HG03064 (cell line): ENCODE results near the gene HYAL3.
"Not testable (repeated sequence)": the region's sequence is repeated elsewhere in the genome, so short reads cannot be mapped to it uniquely, and the experiment has no call there.

Experiments
- ATAC-seq: cut with Tn5 transposase; IDR thresholded peaks from one replicate; pipeline ENCODE4 v1.9.1; 2021; ENCODE audit warnings: low read depth; ENCODE audit not compliant: unreplicated experiment

HYAL3 gene

DNA sequence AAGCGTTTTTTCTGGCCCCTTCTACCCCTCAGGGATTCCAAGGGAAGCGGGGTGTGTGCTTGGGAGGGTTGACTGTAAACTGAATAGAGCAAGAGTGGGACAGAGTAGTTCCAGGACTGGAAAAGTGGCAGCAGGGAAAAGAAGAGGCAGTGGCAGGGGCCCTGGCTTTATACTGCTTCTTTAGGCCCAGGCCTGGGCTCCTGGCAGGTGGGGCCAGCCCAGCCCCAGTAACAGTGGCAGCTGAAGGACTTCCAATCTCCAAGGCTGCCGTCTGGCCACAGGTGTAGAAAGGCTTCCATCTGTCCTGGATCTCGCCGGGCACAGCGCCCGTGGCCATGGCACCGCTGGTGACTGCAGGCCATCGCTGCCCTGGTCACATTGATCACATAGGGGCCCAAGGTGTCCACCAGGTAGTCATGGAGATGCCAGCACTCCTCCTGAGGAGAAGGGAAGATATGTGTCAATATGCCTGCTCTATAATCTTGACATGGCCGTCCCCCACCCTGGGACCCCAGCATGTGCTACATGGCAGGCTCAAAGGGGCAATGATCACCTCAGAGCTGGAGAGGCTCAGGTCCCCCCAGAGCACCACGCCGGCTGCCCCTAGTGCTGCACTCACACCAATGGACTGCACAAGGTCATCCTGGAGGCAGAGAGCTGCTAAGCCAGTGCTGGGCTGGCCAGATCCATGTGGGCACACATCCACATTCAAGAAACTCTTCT, 6.0 kb downstream of the HYAL3 start:
- ATAC-seq, result no peak

DNA sequence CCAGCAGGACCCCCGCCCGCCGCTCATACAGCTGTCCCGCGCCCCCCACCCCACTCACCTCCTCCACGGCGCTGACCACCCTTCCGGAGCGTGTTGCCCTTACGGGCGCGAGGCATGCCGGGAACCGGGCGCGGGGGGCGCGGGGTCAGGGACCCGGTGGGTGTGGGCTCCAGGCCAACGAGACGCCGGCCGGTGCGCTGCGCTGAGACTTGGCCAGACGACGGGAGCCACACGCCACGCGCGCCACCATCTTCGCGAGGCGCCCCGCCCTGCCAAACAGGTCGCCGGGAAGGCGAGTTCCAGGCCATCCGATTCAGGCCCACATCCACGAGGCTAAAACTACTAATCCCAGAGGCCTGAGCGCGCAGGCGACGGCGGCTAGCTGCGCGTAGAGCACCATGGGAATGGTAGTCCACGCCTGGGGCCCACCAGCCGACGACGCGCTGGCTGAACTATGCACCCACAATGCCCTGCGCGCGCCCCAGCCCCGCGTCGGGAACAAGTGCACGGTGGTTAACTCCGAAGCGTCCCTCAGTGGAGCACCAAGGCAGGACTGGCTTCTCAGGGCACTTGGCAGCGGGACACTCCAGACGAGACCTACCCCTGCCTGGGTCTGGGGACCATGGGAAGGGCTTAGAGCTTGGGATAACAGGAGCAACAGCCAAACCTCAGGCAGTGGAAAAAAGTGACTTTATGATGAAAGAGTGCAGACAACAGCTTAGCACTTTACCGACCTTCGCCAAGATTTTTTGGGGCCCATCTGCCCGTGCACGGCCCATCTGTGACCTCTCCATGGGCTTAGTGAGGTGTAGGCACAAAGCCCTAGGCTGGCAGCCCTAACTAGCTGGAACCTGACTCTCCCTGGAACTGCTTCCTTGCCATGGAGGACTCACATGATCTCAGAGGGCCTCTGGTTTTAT, 6.8 kb downstream of the HYAL3 start, which contains the start of gene IFRD2:
TSS of gene IFRD2 (minus strand) at position 271 of the 920 bp plus-strand sequence. CDS start at position 116, 155 bp downstream.
- ATAC-seq, result peak; percentile 87

DNA sequence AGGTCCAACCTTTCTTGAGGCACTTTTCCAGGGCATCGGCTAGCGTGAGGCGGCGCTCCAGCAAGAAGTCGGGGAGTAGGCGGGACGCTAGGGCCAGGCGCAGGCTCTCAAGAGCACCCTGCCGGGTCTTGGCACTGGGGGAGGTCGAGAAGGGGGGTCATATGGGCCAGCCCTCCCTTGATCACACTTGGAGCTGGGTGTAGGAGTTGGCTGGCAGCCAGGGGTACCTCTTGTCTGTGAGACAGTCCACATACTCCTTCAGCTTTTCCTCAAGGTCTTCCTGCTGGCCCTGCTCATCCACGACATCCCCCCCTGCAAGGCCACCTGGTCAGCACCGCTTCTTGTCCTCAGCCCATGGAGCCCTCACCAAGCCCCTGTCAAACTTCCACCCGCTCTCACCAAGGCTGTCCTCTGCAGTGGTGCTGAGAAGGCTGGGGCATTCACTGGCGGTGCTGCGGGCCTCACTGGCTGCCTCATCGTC, 9.0 kb downstream of the HYAL3 start:
- ATAC-seq, result no peak

DNA sequence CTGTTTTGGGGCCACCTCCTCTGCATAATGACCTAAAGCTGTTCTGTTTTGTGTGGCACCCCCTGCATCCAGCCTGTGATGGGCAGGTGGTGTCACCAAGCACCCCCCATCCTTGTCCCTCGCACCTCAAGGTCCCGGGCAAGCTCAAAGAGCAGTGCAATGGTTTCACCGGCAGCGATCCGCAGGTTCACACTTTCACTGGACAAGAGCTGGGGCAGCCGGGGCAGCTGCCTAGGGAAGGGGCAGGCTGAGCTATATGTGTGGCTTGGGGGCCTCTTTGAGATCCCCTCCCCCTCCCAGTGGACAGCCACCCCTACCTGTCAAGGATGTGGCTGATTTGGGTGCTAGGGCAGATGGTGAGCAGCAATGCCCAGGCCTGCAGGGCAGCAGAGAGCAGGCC, 10.1 kb downstream of the HYAL3 start:
- ATAC-seq, result no peak

DNA sequence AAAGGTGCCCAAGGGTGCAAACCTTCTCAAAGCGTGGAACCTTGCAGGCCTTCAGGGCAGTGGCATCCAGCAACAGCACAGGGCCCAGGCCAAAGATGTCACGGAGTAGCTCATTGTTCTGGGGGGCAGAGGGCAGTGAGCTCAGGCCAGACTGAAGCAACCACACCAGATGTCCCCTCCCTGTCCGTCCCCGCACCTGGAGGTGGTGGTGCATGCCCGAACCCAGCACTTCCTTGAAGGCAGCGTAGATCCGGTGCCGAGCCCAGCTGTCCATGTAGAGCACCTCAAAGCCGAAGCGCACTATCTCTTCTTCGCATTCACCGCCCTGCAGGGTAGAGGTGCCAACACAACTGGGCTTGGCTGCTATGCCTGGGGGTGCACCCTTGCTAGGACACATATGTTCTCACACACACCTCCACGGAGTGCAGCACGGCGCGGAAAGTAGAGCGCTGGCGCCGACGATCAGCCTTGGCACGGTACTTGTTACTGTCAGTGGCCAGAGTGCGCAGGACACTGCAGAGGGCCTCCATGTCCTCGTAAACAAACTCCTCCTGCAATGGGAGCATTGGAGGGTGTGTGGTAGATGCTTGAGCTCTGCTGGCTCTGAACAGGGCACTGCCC, 10.7 kb downstream of the HYAL3 start:
- ATAC-seq, result no peak

DNA sequence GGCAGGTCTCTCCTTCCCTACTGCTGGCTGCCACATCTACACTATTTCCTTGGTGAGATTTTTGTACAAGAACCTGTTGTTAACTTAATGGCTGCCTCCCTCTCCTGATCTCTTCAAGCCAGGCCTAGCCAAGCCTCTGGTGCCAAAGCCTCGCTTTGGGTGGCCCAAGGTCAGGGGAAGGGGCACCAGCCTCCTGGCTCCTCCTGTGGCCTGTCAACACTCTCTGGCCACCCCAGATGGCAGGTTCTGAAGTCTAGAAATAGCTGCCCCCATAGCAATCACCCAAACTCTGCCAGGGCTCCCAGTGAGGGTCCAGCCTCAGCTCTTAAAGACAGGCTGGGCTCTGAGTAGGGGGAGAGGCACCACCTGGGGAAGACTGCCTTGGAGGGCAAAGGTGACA, 11.9 kb downstream of the HYAL3 start:
- ATAC-seq, result no peak

DNA sequence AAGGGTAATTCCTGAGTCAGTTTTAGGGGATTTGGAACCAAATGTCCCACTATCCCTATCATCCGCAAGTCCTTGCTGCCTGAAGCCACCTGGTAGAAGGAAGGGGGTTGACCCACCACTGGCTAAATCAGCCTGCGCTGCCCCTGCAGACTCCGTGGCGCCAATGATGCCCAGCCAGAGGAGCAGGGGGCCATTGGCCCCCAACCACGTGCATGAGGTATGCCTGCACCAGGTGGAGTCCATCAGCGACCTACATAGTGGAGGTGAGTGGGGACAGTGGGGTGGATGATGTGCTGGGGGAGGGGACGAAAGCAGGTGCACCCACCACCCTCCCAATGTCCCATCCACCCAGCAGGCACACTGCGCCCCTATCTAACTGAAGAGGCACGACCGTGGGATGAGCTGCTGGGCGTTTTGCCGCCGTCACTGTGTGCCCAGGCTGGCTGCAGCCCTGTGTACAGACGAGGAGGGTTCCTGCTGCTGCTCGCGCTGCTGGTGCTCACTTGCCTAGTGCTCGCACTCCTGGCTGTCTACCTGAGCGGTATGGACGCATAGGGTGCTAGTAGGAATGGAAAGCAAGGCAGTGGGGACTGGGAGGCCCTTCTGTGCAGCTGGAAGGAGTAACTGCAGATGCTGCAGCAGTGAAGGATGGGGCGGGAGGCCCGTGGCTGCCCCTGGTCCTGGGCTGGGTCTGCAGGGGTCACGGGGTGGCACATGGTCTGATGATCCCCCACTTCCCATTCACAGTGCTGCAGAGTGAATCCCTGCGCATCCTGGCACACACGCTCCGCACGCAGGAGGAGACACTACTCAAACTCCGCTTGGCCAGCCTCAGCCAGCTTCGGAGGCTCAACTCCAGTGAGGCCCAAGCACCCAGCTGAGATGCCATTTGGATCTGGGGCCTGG, 12.6 kb downstream of the HYAL3 start:
- no peak for ATAC-seq

DNA sequence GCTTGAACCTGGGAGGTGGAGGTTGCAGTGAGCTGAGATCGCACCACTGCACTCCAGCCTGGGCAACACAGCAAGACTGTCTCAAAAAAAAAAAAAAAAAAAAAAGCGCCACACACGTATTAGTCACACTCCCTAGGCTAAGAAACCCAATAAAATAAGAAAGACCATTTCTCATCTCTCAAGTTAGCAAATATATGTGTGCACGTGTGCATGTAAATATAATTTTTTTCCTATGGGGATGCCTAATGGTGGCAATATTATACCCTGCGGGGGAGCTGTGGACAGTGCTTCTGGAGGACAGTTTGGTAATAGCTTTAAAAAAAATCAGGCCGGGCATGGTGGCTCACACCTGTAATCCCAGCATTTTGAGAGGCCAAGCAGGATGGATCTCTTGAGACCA, 15.1 kb downstream of the HYAL3 start:
- not testable (repeated sequence) for ATAC-seq

DNA sequence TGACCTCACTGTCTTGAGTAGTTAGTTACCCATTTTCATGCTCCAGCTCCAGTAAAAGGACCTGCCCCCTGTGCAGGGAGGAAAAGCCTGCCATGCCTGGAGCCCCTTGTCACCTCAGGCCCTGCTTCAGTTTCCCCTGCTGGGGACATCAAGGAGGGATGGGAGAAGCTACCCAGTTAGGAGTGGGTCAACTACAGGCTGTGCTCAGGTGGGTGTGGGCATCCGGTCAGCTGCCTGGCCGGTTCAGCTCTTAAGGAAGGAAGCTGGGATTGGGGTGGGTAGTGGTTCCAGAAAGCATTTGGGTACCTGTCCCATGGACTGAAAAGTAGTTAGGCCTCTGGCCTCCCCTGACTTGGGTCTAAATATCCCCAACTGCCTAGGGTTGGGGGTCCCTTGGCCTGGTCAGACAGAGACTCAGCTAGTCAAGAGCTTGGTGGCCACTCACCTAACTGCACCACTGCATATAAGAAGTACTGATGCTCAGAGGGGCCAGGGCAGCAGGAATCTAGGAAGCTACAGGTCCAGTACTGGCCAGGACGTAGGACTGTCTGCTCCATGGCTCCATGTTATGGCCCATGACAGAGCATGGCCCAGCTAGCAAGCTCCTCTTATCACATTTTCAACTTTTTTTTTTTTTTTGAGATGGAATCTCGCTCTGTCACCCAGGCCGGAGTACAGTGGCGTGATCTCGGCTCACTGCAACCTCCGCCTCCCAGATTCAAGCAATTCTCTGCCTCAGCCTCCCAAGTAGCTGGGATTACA, 19.8 kb downstream of the HYAL3 start:
- ATAC-seq, result no peak

DNA sequence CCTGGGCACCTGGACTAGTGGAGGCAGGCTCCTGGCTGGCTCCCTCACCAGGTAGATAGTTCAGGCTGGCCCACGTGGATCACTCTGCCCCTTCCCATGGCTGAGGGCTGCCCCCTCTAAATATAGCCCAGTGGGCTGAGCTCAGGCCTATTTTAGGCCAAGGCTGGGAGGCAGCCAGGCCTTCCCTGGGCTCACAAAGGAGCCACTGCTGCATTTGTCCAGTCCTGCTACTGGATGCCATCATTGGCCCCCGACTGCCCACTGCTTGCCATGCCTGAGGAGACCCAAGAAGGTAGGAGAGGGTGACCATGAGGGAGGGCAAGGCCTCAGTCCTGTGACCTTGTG, 20.4 kb downstream of the HYAL3 start, which contains the start of gene LSMEM2:
TSS of gene LSMEM2 (plus strand) at position 208 of the 345 bp plus-strand sequence. CDS start at position 235, 27 bp downstream.
- ATAC-seq, result no peak

DNA sequence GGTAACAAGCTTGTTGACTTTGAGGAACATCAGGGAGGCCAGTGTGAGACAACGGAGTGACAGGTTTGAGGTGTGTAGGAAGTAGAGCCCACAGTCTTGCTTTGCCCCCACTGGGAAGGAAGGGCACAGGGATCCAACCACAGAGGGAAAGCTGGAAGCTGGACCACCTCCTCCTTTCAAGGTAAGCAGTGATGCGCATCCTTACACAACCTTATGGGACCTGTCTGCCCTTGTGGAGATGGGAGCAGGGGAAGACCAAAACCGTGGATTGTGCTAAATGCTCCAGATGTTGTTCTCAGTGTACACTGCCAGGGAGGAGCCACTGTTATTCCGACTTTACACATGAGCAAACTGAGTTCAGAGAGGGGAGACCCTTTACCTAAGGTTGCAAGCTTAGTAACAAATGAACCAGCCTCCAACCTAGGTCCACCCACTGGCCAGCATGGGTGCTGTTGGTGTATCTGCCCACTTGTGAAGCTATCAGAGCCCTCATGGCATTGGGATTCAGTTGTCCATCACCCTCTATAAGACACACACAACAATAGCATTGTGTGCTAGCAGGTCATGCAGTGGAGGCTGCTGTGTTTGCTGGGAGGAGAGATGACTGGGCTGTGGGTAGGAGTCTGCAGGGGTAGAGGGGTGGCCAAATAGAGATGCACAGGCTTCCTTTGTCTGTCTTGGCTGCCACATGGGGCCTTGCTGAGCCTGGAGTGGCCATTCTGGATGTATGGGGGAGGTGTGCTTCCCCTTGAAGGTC, 20.9 kb downstream of the HYAL3 start:
- ATAC-seq, result no peak

DNA sequence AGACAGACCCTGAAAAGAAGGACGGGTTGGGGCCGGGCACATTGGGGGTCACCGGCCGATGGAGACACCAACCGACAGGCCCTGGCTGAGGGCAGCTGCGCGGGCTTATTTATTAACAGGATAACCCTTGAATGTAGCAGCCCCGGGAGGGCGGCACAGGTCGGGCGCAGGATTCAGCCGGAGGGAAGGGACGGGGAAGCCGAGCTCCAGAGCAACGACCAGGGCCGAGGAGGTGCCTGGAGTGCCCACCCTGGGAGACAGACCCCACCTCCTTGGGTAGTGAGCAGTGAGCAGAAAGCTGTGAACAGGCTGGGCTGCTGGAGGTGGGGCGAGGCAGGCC, 22.5 kb downstream of the HYAL3 start:
- no peak for ATAC-seq

DNA sequence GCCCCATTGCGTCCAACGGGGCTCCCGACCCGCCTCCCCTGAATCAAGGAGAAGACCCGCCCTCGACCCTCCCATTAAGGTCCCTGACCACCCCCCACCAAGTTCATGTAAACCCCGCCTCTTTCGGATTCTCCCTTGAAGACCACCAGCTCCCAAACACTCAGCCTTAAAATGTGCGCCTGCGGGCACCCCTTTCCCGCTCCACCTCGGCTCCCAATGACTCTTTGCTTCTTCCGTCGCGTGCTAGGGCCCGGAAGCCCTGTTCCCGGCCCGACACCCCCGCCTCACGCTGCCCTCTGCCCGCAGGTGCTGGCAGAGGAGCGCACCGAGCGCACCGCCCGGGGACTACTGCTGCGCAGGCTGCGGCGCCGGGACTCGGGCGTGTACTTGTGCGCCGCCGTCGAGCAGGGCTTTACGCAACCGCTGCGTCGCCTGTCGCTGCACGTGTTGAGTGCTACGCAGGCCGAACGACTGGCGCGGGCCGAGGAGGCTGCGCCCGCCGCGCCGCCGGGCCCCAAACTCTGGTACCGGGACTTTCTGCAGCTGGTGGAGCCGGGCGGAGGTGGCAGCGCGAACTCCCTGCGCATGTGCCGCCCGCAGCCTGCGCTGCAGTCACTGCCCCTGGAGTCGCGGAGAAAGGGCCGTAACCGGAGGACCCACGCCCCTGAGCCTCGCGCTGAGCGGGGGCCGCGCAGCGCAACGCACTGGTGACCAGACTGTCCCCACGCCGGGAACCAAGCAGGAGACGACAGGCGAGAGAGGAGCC, 23.0 kb downstream of the HYAL3 start:
- no peak for ATAC-seq

DNA sequence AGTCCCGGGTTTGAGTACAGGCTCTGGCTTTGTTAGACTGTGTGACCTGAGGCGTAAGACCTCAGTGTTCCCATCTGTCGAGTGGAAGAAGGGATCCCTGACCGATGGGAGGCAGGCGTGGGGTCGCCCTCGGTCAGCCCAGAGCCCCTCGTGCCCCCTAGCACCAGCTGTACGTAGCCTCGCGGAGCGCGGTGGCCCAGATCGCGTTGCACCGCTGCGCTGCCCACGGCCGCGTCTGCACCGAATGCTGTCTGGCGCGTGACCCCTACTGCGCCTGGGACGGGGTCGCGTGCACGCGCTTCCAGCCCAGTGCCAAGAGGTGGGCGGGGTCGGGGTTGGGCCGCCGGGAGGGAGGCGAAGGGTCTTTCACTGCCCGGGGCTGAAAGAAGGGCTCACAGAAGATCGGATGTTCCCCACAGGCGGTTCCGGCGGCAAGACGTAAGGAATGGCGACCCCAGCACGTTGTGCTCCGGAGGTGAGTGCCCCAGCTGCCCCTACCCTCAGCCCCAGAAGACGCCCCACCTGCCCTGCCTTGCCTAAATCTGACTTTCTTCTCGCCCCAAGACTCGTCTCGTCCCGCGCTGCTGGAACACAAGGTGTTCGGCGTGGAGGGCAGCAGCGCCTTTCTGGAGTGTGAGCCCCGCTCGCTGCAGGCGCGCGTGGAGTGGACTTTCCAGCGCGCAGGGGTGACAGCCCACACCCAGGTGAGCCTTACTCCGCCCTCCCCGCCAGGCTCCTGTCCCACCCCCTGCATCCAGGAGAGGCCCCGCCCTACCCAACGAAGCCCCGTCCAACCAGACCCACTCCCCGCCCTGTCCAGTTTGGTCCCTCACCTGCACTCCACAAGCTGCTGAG, 23.8 kb downstream of the HYAL3 start:
- no peak for ATAC-seq

DNA sequence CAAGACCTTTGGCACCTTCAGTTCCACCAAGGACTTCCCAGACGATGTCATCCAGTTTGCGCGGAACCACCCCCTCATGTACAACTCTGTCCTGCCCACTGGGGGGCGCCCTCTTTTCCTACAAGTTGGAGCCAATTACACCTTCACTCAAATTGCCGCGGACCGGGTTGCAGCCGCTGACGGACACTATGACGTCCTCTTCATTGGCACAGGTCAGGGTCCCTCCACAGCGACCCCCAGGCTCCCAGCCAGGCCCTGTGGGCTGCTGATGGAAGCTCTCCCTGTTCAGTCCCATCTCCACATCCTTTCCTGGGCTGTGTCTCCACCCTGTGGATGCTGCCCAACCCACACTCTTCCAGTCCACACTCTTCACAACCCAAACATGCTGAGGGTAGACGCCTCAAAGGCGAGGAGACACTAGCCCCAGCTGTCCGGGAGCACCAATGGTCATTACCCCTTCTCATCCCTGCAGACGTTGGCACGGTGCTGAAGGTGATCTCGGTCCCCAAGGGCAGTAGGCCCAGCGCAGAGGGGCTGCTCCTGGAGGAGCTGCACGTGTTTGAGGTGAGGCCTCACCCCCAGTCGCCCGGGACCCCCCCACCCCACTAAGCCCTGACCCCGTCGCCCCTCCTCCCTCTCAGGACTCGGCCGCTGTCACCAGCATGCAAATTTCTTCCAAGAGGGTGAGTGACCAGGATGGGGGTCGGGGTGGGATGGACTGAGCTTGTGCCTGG, 24.7 kb downstream of the HYAL3 start:
- ATAC-seq, result no peak

DNA sequence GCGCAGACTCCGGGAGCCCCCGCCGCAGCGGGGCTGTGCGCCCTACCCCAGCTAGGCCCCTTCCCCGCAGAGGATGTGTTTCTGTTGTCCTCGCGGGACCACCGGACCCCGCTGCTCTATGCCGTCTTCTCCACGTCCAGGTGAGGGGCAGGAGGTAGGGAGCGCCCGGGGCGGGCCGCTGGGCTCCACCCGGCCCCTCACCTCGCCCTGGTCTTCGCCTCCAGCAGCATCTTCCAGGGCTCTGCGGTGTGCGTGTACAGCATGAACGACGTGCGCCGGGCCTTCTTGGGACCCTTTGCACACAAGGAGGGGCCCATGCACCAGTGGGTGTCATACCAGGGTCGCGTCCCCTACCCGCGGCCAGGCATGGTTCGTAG, 25.5 kb downstream of the HYAL3 start:
- ATAC-seq, result no peak
